HG02623 (cell line): ENCODE data around the gene GFOD2.
A peak's percentile ranks its signal among the peaks of the same experiment; 100 is the strongest.

Source experiments
- ATAC-seq: cut with Tn5 transposase; IDR thresholded peaks from one replicate; pipeline ENCODE4 v1.9.1; 2021; ENCODE audit warnings: moderate library complexity; ENCODE audit not compliant: unreplicated experiment

The GFOD2 gene

GRCh38 chr16:67673712-67674580 lies 45.2 kb downstream of the GFOD2 start:
- no peak for ATAC-seq

- no peak for ATAC-seq
Observed at GRCh38 chr16:67672739-67673662, 46.1 kb downstream of the GFOD2 start.

- ATAC-seq: no peak
Observed at GRCh38 chr16:67672306-67672705, 46.8 kb downstream of the GFOD2 start.

GRCh38 chr16:67669499-67670101 lies 49.5 kb downstream of the GFOD2 start:
- ATAC-seq: no peak

- no peak for ATAC-seq
Observed at GRCh38 chr16:67668495-67669157, 50.5 kb downstream of the GFOD2 start.

GRCh38 chr16:67667817-67668494 lies 51.2 kb downstream of the GFOD2 start:
- peak; percentile 56 for ATAC-seq

- no peak for ATAC-seq
Observed at GRCh38 chr16:67667453-67667816, 51.7 kb downstream of the GFOD2 start.

- ATAC-seq: peak; percentile 58
Observed at GRCh38 chr16:67666559-67667452, 52.3 kb downstream of the GFOD2 start, which contains the start of the genes C16orf86 and ENKD1. Gene C16orf86 (plus strand): TSS chr16:67666814. CDS start chr16:67666971, 157 bp downstream. Gene ENKD1 (minus strand): TSS chr16:67666750. CDS start chr16:67666442, 308 bp downstream.

GRCh38 chr16:67666032-67666551 lies 53.0 kb downstream of the GFOD2 start:
- ATAC-seq: no peak

- no peak for ATAC-seq
Observed at GRCh38 chr16:67665598-67665997, 53.5 kb downstream of the GFOD2 start.

- no peak for ATAC-seq
Observed at GRCh38 chr16:67664871-67665270, 54.2 kb downstream of the GFOD2 start.

GRCh38 chr16:67664258-67664657 lies 54.9 kb downstream of the GFOD2 start:
- ATAC-seq: no peak

- ATAC-seq: no peak
Observed at GRCh38 chr16:67663877-67664222, 55.3 kb downstream of the GFOD2 start.

GRCh38 chr16:67663151-67663876 lies 55.8 kb downstream of the GFOD2 start:
- no peak for ATAC-seq

GRCh38 chr16:67662653-67663010 lies 56.5 kb downstream of the GFOD2 start:
- ATAC-seq: no peak

GRCh38 chr16:67661886-67662652 lies 57.0 kb downstream of the GFOD2 start:
- no peak for ATAC-seq

- no peak for ATAC-seq
Observed at GRCh38 chr16:67661101-67661761, 57.9 kb downstream of the GFOD2 start.
